Activated naive CD8-positive, alpha-beta T cell (primary cell): ENCODE measurements around the gene USH2A.

ENCODE experiments used
- H3K27ac Mint-ChIP-seq: one replicate; pipeline ENCODE4 v1.8.0; 2021; ENCODE audit warnings: mixed read lengths
- H3K27me3 Mint-ChIP-seq: one replicate; pipeline ENCODE4 v1.8.0; 2021; ENCODE audit warnings: mixed read lengths
- H3K36me3 Mint-ChIP-seq: one replicate; pipeline ENCODE4 v1.8.0; 2021; ENCODE audit warnings: mixed read lengths
- H3K4me1 Mint-ChIP-seq: one replicate; pipeline ENCODE4 v1.8.0; 2021; ENCODE audit warnings: low read depth, mixed read lengths
- H3K4me3 Mint-ChIP-seq: one replicate; pipeline ENCODE4 v1.8.0; 2021; ENCODE audit warnings: mild to moderate bottlenecking, mixed read lengths
- H3K9me3 Mint-ChIP-seq: one replicate; pipeline ENCODE4 v1.8.0; 2021; ENCODE audit warnings: low read depth, mixed read lengths

Gene USH2A

DNA sequence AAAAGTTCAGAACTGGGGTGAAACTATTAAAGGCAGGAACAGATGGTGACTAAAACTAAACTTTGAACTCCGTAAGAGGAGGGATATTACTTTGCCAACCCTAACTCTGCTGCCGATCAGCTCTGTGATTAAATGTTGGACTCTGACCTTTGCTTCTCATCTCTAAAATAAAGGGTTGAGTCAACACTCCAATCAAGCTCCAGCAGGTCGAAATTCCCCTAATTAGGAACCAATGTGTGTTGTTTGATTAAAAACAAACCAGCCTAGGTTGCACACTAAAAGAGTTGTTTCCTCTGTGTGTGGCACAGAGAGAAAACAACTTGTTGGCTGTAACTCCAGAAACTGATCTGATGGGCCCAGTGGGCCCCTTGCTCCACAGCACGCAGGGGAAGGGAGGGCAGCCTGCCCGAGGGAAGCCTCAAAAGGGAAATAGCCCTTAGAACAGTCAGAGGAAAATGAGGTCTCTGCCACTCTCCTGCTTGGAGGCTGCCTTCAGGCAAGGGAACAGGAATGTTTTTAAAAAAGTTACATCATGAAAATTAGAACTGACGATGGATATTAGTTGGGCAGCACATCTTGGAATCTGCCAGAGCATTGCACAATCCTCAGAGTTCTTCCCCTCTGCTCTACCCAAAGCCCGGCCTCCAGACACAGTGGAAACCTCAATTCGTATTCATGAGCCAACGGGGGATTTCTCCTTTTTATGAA lies 786.8 kb downstream of the USH2A start:
- no peak overlapping the region for H3K27ac Mint-ChIP-seq
- no peak overlapping the region for H3K4me3 Mint-ChIP-seq
- H3K9me3 Mint-ChIP-seq, result no peaks in the 10 kb centered on the region
- no peaks in the 10 kb centered on the region for H3K36me3 Mint-ChIP-seq
- peaks cover 8% of the 10 kb centered on the region for H3K27me3 Mint-ChIP-seq
- H3K4me1 Mint-ChIP-seq, result no peaks in the 10 kb centered on the region

- no peaks in the 10 kb centered on the region for H3K9me3 Mint-ChIP-seq
- H3K27me3 Mint-ChIP-seq, result peaks cover 10% of the 10 kb centered on the region
- no peak overlapping the region for H3K4me3 Mint-ChIP-seq
- H3K27ac Mint-ChIP-seq, result no peak overlapping the region
- no peaks in the 10 kb centered on the region for H3K4me1 Mint-ChIP-seq
- H3K36me3 Mint-ChIP-seq, result no peaks in the 10 kb centered on the region
Measured at GRCh38 chr1:215635827-215636226, 787.4 kb downstream of the USH2A start.

GRCh38 chr1:215631489-215631888 lies 791.8 kb downstream of the USH2A start:
- H3K4me1 Mint-ChIP-seq, result no peaks in the 10 kb centered on the region
- H3K36me3 Mint-ChIP-seq, result no peaks in the 10 kb centered on the region
- no peak overlapping the region for H3K4me3 Mint-ChIP-seq
- no peaks in the 10 kb centered on the region for H3K9me3 Mint-ChIP-seq
- no peak overlapping the region for H3K27ac Mint-ChIP-seq
- H3K27me3 Mint-ChIP-seq, result peaks cover 10% of the 10 kb centered on the region

- Mint-ChIP-seq H3K9me3 (no peaks in the 10 kb centered on the region), H3K27me3 (peaks cover 10% of the 10 kb centered on the region), H3K27ac (no peak overlapping the region), H3K36me3 (no peaks in the 10 kb centered on the region), H3K4me1 (no peaks in the 10 kb centered on the region), H3K4me3 (no peak overlapping the region)
Measured at GRCh38 chr1:215631040-215631439, 792.2 kb downstream of the USH2A start.

- no peak overlapping the region for H3K27ac Mint-ChIP-seq
- H3K4me3 Mint-ChIP-seq, result no peak overlapping the region
- no peaks in the 10 kb centered on the region for H3K9me3 Mint-ChIP-seq
- peaks cover 1% of the 10 kb centered on the region for H3K27me3 Mint-ChIP-seq
- H3K4me1 Mint-ChIP-seq, result no peaks in the 10 kb centered on the region
- no peaks in the 10 kb centered on the region for H3K36me3 Mint-ChIP-seq
Measured at GRCh38 chr1:215625949-215626348, 797.3 kb downstream of the USH2A start.

- Mint-ChIP-seq H3K27me3 (no peaks in the 10 kb centered on the region), H3K4me1 (no peaks in the 10 kb centered on the region), H3K36me3 (peaks cover 3% of the 10 kb centered on the region), H3K9me3 (no peaks in the 10 kb centered on the region), H3K4me3 (no peak overlapping the region), H3K27ac (no peak overlapping the region)
Measured at GRCh38 chr1:215623162-215623561, 800.1 kb downstream of the USH2A start.

DNA sequence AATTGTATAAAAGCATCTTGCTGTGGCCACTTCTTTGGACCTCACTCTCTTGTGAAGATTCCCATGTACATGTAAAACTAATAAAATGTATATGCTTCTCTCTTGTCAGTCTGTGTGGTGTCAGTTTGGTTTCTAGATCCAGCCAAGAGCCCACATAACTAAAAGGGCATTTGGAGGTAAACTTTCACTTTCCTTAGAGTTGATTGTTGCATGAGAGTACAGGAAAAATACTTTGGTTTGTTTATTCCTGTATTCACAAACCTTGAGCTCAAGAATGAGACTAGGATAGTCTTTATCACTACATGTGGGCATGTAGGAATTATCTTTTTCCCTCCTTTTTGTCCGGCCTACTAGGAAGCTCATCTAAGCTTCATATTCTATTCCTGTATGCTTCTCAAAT lies 805.3 kb downstream of the USH2A start:
- H3K27ac Mint-ChIP-seq, result no peak overlapping the region
- no peaks in the 10 kb centered on the region for H3K4me1 Mint-ChIP-seq
- peaks cover 7% of the 10 kb centered on the region for H3K36me3 Mint-ChIP-seq
- H3K9me3 Mint-ChIP-seq, result no peaks in the 10 kb centered on the region
- H3K27me3 Mint-ChIP-seq, result no peaks in the 10 kb centered on the region
- no peak overlapping the region for H3K4me3 Mint-ChIP-seq

DNA sequence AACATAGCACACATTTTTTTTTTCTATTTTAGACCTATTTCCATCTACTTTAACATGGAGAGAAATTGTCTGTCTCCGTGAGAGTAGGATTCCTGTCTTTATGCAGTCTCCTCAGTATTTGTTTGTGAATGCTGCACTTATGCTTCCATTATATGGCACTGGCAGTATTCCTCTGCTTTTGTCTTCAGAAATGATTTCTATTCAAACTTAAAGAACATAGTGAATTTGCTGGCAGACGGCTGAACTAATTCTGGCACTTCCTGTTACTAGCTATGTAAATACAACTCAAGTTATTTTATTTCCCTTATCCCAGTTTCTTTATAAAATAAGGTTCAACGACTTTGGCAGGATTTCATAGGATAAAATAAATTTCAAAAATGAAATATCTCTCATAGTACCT lies 810.9 kb downstream of the USH2A start:
- Mint-ChIP-seq H3K36me3 (peaks cover 9% of the 10 kb centered on the region), H3K27me3 (no peaks in the 10 kb centered on the region), H3K27ac (no peak overlapping the region), H3K4me1 (no peaks in the 10 kb centered on the region), H3K4me3 (no peak overlapping the region), H3K9me3 (no peaks in the 10 kb centered on the region)

- Mint-ChIP-seq H3K36me3 (peaks cover 9% of the 10 kb centered on the region), H3K27me3 (no peaks in the 10 kb centered on the region), H3K4me3 (no peak overlapping the region), H3K9me3 (no peaks in the 10 kb centered on the region), H3K4me1 (no peaks in the 10 kb centered on the region), H3K27ac (no peak overlapping the region)
Measured at GRCh38 chr1:215608646-215609045, 814.6 kb downstream of the USH2A start.

DNA sequence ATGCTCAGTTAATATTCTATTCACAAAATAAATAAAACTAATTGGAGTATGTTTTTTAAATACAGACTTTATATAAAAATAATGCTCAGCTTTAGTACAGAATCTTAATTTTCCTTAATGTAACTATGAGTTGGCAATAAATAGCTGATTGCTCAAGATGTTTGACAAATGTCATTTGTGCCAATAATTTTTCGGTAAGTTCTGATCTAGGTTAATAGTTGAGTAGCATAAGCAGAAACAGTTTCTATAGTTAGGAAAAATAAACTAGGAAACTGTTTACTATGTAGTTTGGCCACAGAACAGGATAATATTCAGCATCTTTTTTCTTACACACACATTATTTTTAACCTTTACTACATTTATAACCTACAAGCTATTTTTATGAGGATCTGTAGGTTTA lies 815.8 kb downstream of the USH2A start:
- Mint-ChIP-seq H3K36me3 (peaks cover 5% of the 10 kb centered on the region), H3K27me3 (no peaks in the 10 kb centered on the region), H3K27ac (no peak overlapping the region), H3K9me3 (no peaks in the 10 kb centered on the region), H3K4me3 (no peak overlapping the region), H3K4me1 (no peaks in the 10 kb centered on the region)

DNA sequence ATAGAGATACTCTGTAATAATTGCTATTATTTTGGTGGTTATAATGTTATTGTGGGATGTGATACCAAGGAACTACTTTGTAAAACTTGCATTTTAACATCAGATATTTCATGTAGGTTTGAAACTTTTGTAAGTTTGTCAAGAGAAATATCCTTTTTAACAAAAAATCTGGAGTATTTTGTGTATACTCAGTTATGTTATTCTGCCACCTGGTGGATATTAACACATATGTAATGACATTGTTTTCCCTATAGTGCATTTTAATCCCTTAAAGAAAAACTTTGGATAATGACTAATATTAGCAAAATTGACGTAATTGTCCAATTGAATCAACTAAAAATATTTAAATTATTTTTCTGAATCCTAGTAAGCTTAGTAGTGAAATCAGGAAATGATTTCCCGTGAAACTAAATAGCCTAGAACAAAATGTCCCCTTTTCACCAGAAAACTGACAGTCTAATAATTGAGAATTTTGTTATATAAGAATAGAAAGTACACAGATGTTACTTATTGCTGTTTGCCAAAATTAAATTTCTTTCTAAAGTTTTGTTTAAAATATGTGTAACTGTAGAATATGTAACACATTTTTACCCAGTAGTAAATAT lies 816.6 kb downstream of the USH2A start:
- Mint-ChIP-seq H3K4me1 (no peaks in the 10 kb centered on the region), H3K9me3 (no peaks in the 10 kb centered on the region), H3K36me3 (peaks cover 5% of the 10 kb centered on the region), H3K27ac (no peak overlapping the region), H3K27me3 (no peaks in the 10 kb centered on the region), H3K4me3 (no peak overlapping the region)

GRCh38 chr1:215606036-215606435 lies 817.2 kb downstream of the USH2A start:
- no peak overlapping the region for H3K27ac Mint-ChIP-seq
- no peaks in the 10 kb centered on the region for H3K9me3 Mint-ChIP-seq
- no peaks in the 10 kb centered on the region for H3K4me1 Mint-ChIP-seq
- no peak overlapping the region for H3K4me3 Mint-ChIP-seq
- no peaks in the 10 kb centered on the region for H3K27me3 Mint-ChIP-seq
- peaks cover 5% of the 10 kb centered on the region for H3K36me3 Mint-ChIP-seq

GRCh38 chr1:215605011-215605621 lies 818.1 kb downstream of the USH2A start:
- Mint-ChIP-seq H3K27ac (no peak overlapping the region), H3K27me3 (no peaks in the 10 kb centered on the region), H3K4me1 (no peaks in the 10 kb centered on the region), H3K4me3 (no peak overlapping the region), H3K9me3 (no peaks in the 10 kb centered on the region), H3K36me3 (peaks cover 4% of the 10 kb centered on the region)

DNA sequence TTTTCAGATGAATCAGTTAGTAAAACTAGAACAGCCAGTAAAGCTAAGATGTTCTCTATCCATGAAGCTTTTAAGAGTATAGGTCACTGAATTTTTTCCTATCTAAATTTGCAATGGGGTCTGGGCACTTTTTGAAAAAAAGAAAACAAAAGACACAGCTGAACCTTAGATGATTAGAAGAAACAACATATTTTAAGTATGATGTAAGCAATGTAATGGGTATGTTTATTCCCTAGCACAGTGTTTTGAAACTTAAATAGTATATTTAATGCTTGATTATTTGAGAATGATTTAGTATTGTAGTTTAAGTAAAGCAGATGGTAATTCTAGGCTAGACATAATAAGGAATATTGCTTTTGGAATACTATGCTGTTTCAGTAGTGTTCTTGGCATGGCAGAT lies 819.9 kb downstream of the USH2A start:
- no peak overlapping the region for H3K27ac Mint-ChIP-seq
- no peaks in the 10 kb centered on the region for H3K4me1 Mint-ChIP-seq
- H3K9me3 Mint-ChIP-seq, result no peaks in the 10 kb centered on the region
- no peaks in the 10 kb centered on the region for H3K27me3 Mint-ChIP-seq
- H3K36me3 Mint-ChIP-seq, result no peaks in the 10 kb centered on the region
- H3K4me3 Mint-ChIP-seq, result no peak overlapping the region

DNA sequence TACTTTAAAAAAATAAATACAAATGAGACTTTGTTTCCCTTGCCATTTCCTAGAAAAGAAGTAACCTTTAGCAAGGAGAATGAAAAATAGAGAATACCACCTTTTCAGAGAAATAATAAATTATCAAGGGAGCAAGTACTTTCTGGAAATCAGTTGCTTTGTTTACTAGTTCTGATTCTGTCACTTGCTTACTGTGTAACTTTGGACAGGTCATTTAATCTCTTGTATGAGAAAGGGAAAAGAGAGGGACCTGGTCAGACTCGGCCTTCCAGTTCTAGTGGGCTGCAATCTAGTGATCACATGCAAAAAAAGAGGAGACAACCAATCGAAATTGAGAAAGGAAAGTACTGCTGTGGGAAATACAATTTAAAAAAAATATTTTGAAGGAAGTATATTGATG lies 822.0 kb downstream of the USH2A start:
- peaks cover 5% of the 10 kb centered on the region for H3K36me3 Mint-ChIP-seq
- no peak overlapping the region for H3K27ac Mint-ChIP-seq
- H3K9me3 Mint-ChIP-seq, result no peaks in the 10 kb centered on the region
- H3K27me3 Mint-ChIP-seq, result no peaks in the 10 kb centered on the region
- H3K4me3 Mint-ChIP-seq, result no peak overlapping the region
- no peaks in the 10 kb centered on the region for H3K4me1 Mint-ChIP-seq

- no peak overlapping the region for H3K27ac Mint-ChIP-seq
- no peaks in the 10 kb centered on the region for H3K27me3 Mint-ChIP-seq
- no peak overlapping the region for H3K4me3 Mint-ChIP-seq
- H3K36me3 Mint-ChIP-seq, result peaks cover 5% of the 10 kb centered on the region
- no peaks in the 10 kb centered on the region for H3K4me1 Mint-ChIP-seq
- no peaks in the 10 kb centered on the region for H3K9me3 Mint-ChIP-seq
Measured at GRCh38 chr1:215600867-215601266, 822.4 kb downstream of the USH2A start.
